Tibial artery (tissue), 4 donors: ENCODE measurements around the gene RPGRIP1L.

Source experiments
- DNase-seq, 2 donors: peaks; one replicate each; pipeline ENCODE4 v3.0.0-alpha.2; 2019
- H3K27ac ChIP-seq, 2 donors: fragments of 200-600 bp; sonication (generic) in 1 of 2; 1 replicate in 1 of 2; 2 replicates in 1 of 2; pipeline ENCODE4 v1.5.1; 2018 to 2019; ENCODE audit warnings: mild to moderate bottlenecking in 1 of 2
- H3K27me3 ChIP-seq, 2 donors: fragments of 200-600 bp; sonication (generic) in 1 of 2; one replicate each; pipeline versions ENCODE4 v1.5.1 to v1.6.0; 2016 to 2019
- H3K36me3 ChIP-seq, 3 donors: fragments of 200-600 bp; sonication (generic) in 2 of 3; one replicate each; pipeline ENCODE4 v1.5.1; 2016 to 2019; ENCODE audit warnings: mild to moderate bottlenecking in 2 of 3
- H3K4me1 ChIP-seq, 4 donors: fragments of 200-600 bp; sonication (generic) in 2 of 4; 1 replicate in 3 of 4; 2 replicates in 1 of 4; pipeline ENCODE4 v1.5.1; 2016 to 2019
- H3K4me3 ChIP-seq, 2 donors: fragments of 200-600 bp; sonication (generic) in 1 of 2; 1 replicate in 1 of 2; 2 replicates in 1 of 2; pipeline ENCODE4 v1.5.1; 2018 to 2019; ENCODE audit warnings: mild to moderate bottlenecking in 2 of 2
- H3K9me3 ChIP-seq, 3 donors: fragments of 200-600 bp; sonication (generic) in 1 of 3; one replicate each; pipeline ENCODE4 v1.5.1; 2016 to 2019
- intact Hi-C: fragments of 100-400 bp; cut with DNase I; formaldehyde crosslinking; loops from one replicate; pipeline ENCODE4 v1.15.0; 2023; ENCODE audit warnings: low total_unique reads
- TF ChIP-seq, protein P1 (sequence below), 2 experiments: fragments of 200-600 bp in 1 of 2; fragments of 450-650 bp in 1 of 2; IDR thresholded peaks; one replicate each; pipeline ENCODE4 v1.5.1; 2017 to 2019; ENCODE audit warnings: antibody characterized with exemption in 2 of 2, mild to moderate bottlenecking in 1 of 2, moderate library complexity in 1 of 2

Gene RPGRIP1L

DNA sequence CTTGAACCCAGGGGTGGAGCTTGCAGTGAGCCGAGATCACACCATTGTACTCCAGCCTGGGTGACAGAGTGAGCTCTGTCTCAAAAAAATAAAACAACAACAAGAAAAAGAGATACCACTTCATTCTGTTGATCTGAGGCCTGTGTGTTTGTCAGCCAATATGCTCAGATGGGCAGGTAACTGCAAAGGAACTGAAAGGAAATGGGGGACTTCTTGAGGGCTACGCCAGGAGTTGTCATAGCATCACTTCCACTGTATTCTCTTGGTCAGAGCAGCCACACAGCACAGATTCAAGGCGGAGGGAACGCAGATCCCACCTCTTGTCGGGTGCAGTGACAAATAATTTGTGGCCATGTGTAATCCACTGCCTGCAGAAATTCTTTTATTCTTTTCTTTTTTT lies 126.8 kb downstream of the RPGRIP1L start:
- DNase-seq, result no peak
- no peaks in the 10 kb centered on the region for H3K36me3 ChIP-seq
- TF ChIP-seq, protein P1, sequence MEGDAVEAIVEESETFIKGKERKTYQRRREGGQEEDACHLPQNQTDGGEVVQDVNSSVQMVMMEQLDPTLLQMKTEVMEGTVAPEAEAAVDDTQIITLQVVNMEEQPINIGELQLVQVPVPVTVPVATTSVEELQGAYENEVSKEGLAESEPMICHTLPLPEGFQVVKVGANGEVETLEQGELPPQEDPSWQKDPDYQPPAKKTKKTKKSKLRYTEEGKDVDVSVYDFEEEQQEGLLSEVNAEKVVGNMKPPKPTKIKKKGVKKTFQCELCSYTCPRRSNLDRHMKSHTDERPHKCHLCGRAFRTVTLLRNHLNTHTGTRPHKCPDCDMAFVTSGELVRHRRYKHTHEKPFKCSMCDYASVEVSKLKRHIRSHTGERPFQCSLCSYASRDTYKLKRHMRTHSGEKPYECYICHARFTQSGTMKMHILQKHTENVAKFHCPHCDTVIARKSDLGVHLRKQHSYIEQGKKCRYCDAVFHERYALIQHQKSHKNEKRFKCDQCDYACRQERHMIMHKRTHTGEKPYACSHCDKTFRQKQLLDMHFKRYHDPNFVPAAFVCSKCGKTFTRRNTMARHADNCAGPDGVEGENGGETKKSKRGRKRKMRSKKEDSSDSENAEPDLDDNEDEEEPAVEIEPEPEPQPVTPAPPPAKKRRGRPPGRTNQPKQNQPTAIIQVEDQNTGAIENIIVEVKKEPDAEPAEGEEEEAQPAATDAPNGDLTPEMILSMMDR (IDR thresholded peaks at IDR 0.05), result no peak
- no peaks in the 10 kb centered on the region for H3K4me1 ChIP-seq
- no peak overlapping the region for H3K27ac ChIP-seq
- H3K4me3 ChIP-seq, result no peak overlapping the region
- no peaks in the 10 kb centered on the region for H3K27me3 ChIP-seq
- intact Hi-C loops, result no loop called here
- peaks cover 0 to under 1% (median 0%) of the 10 kb centered on the region in 3 donors for H3K9me3 ChIP-seq

DNA sequence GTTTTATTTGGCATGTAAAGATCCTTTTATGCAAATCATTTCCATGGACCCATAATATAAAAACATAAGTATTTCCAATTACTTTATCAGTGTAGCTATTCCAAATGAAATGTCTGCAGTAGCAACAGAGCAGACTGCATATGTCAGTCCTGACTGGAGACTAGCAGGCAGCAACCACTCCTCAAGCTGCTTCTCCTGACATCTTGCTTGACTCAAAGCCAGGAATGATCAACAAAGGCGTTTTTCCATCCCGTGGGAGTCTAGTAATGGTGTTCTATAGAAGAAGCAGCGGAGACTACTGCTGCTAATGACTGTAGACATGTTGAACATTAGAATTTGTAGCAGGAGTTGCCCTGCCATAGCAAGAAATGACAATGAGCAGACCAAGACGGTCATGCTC lies 127.4 kb downstream of the RPGRIP1L start:
- Histone ChIP-seq H3K4me3 (no peak overlapping the region), H3K27ac (no peak overlapping the region), H3K9me3 (peaks cover 0 to 7% (median 3%) of the 10 kb centered on the region in 3 donors), H3K4me1 (no peaks in the 10 kb centered on the region), H3K36me3 (no peaks in the 10 kb centered on the region), H3K27me3 (no peaks in the 10 kb centered on the region)
- DNase-seq, result no peak
- TF ChIP-seq, protein P1 (IDR thresholded peaks at IDR 0.05), result no peak
- intact Hi-C loops, result no loop called here

DNA sequence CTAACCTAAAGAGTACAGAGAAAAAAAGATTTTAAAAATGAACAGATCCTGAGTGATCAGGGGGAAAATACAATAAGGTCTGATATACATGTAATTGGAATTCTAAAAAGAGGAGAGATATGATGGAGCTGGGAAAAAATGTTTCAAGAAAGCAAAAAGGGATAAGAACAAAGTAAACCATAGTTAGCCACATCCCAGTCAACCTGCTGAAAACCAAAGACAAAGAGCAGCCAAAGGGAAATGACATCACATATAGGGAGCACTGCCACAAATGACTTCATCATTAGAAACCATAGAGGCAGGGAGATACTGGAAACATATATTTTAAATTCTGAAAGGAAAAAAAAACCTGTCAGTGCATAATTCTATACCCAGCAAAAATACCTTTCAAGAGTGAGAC lies 131.9 kb downstream of the RPGRIP1L start:
- intact Hi-C loops, result no loop called here
- Histone ChIP-seq H3K9me3 (peaks cover 0 to 13% (median 7%) of the 10 kb centered on the region in 3 donors), H3K27me3 (no peaks in the 10 kb centered on the region), H3K4me3 (no peak overlapping the region), H3K4me1 (no peaks in the 10 kb centered on the region), H3K27ac (no peak overlapping the region), H3K36me3 (no peaks in the 10 kb centered on the region)
- TF ChIP-seq, protein P1 (IDR thresholded peaks at IDR 0.05), result no peak
- no peak for DNase-seq

DNA sequence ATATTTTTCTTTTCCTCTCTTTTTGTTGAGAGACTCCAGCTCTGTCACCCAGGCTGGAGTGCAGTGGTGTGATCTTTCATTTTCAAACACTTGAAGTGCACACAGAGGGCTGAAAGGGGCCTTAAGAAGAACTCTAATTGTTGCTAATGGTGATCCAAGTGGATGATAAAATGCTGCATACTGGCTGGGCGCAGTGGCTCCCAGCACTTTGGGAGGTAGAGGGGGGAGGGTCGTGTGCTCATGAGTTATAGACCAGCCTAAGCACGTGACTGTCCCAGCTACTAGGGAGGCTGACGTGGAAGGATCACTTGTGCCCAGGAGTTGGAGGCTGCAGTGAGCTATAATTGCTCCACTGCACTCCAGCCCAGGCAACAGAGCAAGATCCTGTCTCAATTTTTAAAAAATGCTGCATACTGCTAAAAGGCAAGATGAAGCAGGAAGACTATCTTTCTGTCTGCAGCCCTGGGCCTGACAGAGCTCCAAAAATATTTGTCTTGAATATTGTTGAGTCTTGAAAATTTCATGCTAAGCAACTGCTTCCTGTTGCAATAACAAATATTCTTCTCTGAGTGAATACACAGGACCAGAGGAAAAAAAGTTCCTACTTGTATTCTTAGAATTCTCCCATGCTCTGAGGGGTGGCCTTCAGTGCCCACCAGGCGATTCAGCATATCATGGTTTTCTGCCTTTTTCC lies 137.0 kb downstream of the RPGRIP1L start:
- TF ChIP-seq, protein P1 (IDR thresholded peaks at IDR 0.05), result no peak
- H3K4me1 ChIP-seq, result no peaks in the 10 kb centered on the region
- H3K27ac ChIP-seq, result no peak overlapping the region
- peaks cover 0 to 10% (median 7%) of the 10 kb centered on the region in 3 donors for H3K9me3 ChIP-seq
- H3K36me3 ChIP-seq, result no peaks in the 10 kb centered on the region
- no peak for DNase-seq
- intact Hi-C loops, result no loop called here
- H3K27me3 ChIP-seq, result no peaks in the 10 kb centered on the region
- H3K4me3 ChIP-seq, result no peak overlapping the region

DNA sequence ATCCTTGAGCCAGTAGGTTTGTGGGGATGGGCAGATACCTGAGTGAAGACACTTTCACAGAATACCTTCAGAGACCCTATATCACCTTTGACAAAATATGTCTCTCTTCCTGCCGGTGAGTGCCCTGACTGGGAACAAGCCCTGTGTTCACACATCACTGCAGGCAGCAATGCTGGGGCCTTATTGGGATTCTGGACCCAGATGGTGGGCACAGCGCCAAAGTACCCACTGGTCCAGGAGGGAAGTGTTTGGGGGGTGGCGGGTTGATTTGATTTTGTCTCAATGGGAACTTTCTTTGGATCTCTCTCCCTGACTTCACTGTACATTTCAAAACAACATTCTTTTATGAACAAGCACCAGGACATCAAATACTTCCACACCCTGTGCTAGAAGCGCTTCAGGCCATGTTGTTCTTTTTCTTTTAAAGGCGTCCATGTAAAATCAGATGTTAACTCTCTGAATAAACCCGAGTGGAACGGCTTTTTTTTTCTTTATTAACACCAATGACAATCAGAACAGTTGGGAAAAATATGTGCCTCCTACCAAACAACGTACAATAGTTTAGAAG lies 138.3 kb downstream of the RPGRIP1L start:
- TF ChIP-seq, protein P1 (IDR thresholded peaks at IDR 0.05), result no peak
- Histone ChIP-seq H3K27ac (no peak overlapping the region), H3K4me1 (no peaks in the 10 kb centered on the region), H3K4me3 (no peak overlapping the region), H3K9me3 (no peaks in the 10 kb centered on the region), H3K27me3 (no peaks in the 10 kb centered on the region), H3K36me3 (no peaks in the 10 kb centered on the region)
- DNase-seq, result no peak
- intact Hi-C loops, result no loop called here
